T-cell (primary cell): ENCODE results near the gene EPS8L2. TPM values are rescaled to one million over a fixed set of nuclear protein-coding genes. Genes with fewer than 3 reads are reported as not detected.

ENCODE experiments used
- ATAC-seq, 4 experiments: fragments of 200-7000 bp in 3 of 4; fragments of 150-1000 bp in 1 of 4; cut with Tn5 transposase; replicated peaks in 1 of 4; 1 replicate in 3 of 4; 2 replicates in 1 of 4; pipeline ENCODE4 v1.10.0; 2021; ENCODE audit warnings: moderate library complexity in 3 of 4, mild to moderate bottlenecking in 2 of 4, moderate number of reproducible peaks in 1 of 4
- CTCF ChIA-PET, 2 donors: fragments of 300-600 bp; sonication (Branson Sonifier 250); formaldehyde crosslinking; loops; one replicate each; lab custom pipeline; 2022; ENCODE audit warnings: antibody characterized with exemption in 2 of 2; lab: Charles Lee
- POLR2A ChIA-PET, 2 donors: fragments of 300-600 bp; sonication (Branson Sonifier 250); formaldehyde crosslinking; loops; one replicate each; lab custom pipeline; 2022; ENCODE audit warnings: antibody characterized with exemption in 2 of 2; lab: Charles Lee
- DNase-seq, 35 experiments: peaks; one replicate each; pipeline versions ENCODE4 v3.0.0 to v3.0.0-alpha.2; 2013 to 2023
- H3K27ac ChIP-seq: one replicate; pipeline ENCODE4 v1.5.1; 2013; ENCODE audit warnings: low read length
- H3K27me3 ChIP-seq, 2 experiments: replicated peaks in 1 of 2; 1 replicate in 1 of 2; 2 replicates in 1 of 2; pipeline versions ENCODE4 v1.6.1 to v1.7.0; 2013; ENCODE audit warnings: low read length in 1 of 2, mixed read lengths in 1 of 2; ENCODE audit not compliant: control insufficient read depth in 2 of 2, insufficient read depth in 2 of 2; ENCODE audit errors: extremely low read depth in 1 of 2
- H3K36me3 ChIP-seq, 2 donors: 1 replicate in 1 of 2; 2 replicates in 1 of 2; pipeline versions ENCODE4 v1.6.1 to v1.7.0; 2013; ENCODE audit warnings: low read length in 1 of 2; ENCODE audit not compliant: control insufficient read depth in 2 of 2, insufficient read depth in 1 of 2; ENCODE audit errors: extremely low read depth in 1 of 2
- H3K4me1 ChIP-seq, 2 experiments: 1 replicate in 1 of 2; 2 replicates in 1 of 2; pipeline versions ENCODE4 v1.6.1 to v1.7.0; 2013; ENCODE audit warnings: low read length in 2 of 2, mixed read lengths in 1 of 2; ENCODE audit not compliant: insufficient read depth in 2 of 2, control insufficient read depth in 1 of 2; ENCODE audit errors: extremely low read depth in 1 of 2
- H3K4me3 ChIP-seq, 2 donors: 1 replicate in 1 of 2; 2 replicates in 1 of 2; pipeline versions ENCODE4 v1.5.1 to v1.7.0; 2013; ENCODE audit warnings: mild to moderate bottlenecking in 2 of 2, low read length in 1 of 2, moderate library complexity in 1 of 2; ENCODE audit not compliant: control insufficient read depth in 1 of 2; ENCODE audit errors: extremely low read depth in 1 of 2
- H3K9me3 ChIP-seq: 2 replicates; pipeline ENCODE4 v1.7.0; 2013
- H3K27ac Mint-ChIP-seq, 2 donors: one replicate each; pipeline ENCODE4 v1.8.0; 2020 to 2021; ENCODE audit warnings: mild to moderate bottlenecking in 2 of 2, mixed read lengths in 2 of 2
- H3K27me3 Mint-ChIP-seq, 2 donors: one replicate each; pipeline ENCODE4 v1.8.0; 2021 to 2022; ENCODE audit warnings: mixed read lengths in 2 of 2
- H3K36me3 Mint-ChIP-seq: one replicate; pipeline ENCODE4 v1.8.0; 2021; ENCODE audit warnings: mixed read lengths
- H3K4me1 Mint-ChIP-seq, 3 donors: one replicate each; pipeline ENCODE4 v1.8.0; 2020 to 2022; ENCODE audit warnings: mixed read lengths in 3 of 3, mild to moderate bottlenecking in 1 of 3
- H3K4me3 Mint-ChIP-seq, 3 donors: one replicate each; pipeline ENCODE4 v1.8.0; 2020 to 2022; ENCODE audit warnings: mild to moderate bottlenecking in 3 of 3, mixed read lengths in 3 of 3, moderate library complexity in 3 of 3
- H3K9me3 Mint-ChIP-seq, 3 donors: one replicate each; pipeline ENCODE4 v1.8.0; 2020 to 2022; ENCODE audit warnings: mixed read lengths in 3 of 3
- WGBS: methylation state at CpG from one replicate; pipeline ENCODE4 v1.1.5; 2013; ENCODE audit warnings: missing lambda C conversion rate; ENCODE audit not compliant: insufficient coverage; 5-methylcytosine and 5-hydroxymethylcytosine counted together
- total RNA-seq, 35 experiments: library from RNA in 6 of 35; stranded (reverse) in 6 of 35; fragments of 120-200 nt in 1 of 35; gene quantifications; one replicate each; pipeline versions ENCODE4 v1.2.1 to v1.2.4 and lab custom pipeline; 2013 to 2026

The EPS8L2 gene
- total RNA-seq, 5 donors from 2014 or later (not counting 1 experiment from before 2014, with no cell fraction given): 7.5 to 18.5 (median 14.6) TPM

DNA sequence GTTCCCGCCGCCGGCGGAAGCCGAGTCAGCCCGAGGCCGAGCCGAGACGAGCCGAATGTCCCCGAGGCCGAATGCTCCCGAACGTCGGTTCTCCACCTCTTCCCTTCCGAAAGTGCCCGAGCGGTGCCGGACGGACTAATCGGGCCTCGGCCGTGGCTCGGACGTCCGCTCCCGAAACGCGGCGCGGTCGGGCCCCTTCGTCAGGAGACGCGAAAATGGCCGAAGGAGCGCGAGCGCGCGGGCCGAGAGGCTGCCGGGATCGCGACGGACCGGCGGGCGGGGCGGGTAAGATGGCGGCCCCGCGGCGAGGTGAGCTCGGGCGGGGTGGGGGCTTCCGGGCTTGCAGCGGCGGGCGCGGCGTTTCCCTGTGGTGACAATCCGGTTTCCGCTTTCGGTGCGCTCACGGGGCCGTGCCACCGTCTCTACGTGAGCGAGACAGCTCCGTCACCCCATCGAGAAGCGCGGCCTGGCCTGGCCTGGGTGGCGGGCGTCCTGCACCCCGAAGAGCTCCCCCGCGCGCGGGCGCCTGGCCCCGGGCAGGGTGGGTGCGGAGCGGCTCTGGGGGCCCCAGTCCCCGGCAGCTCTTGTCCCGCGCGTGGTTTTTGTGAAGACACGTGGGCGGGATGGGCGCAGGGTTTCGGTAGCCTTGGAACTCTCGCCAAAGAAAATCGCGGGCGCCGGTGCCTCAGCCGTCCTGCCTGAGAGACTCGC, 10.3 kb upstream of the EPS8L2 start, which contains the start of gene TMEM80:
TMEM80 (plus strand) TSS at position 279 of the 711 bp plus-strand sequence; CDS start at position 291, 12 bp downstream.
- Histone ChIP-seq H3K4me1 (peaks cover 26 to 62% of the 10 kb centered on the region in 2 experiments), H3K9me3 (no peaks in the 10 kb centered on the region), H3K4me3 (peak within 1 kb of the TSS; percentile 73 to 88), H3K27me3 (no peaks in the 10 kb centered on the region), H3K27ac (peak within 1 kb of the TSS; percentile 98), H3K36me3 (peaks cover 0 to 7% of the 10 kb centered on the region in 2 donors)
- Mint-ChIP-seq H3K4me1 (peaks cover 46 to 53% (median 52%) of the 10 kb centered on the region in 3 donors), H3K27ac (peak within 1 kb of the TSS; percentile 94 to 96), H3K4me3 (peak within 1 kb of the TSS; percentile 84 to 88 (median 88)), H3K27me3 (no peaks in the 10 kb centered on the region), H3K9me3 (no peaks in the 10 kb centered on the region), H3K36me3 (peaks cover 3% of the 10 kb centered on the region)
- under 1% methylated on average over 101 of the region's 101 CpGs for WGBS
- ATAC-seq: peak; percentile 62 to 73 (median 72)
- peak; percentile 90 to 98 (median 95) for DNase-seq
- POLR2A ChIA-PET: interaction anchor here (0.6 to 1.2 kb wide), 7 partner anchors 13 to 289 kb away, joined by 3 to 8 read pairs (median 3); no protein-coding TSS in a partner anchor
- CTCF ChIA-PET: interaction anchor here in 1 of 2 donors (1.0 to 2.3 kb wide), 4 partner anchors 26 to 140 kb away, joined by 3 to 14 read pairs (median 4); no protein-coding TSS in a partner anchor

DNA sequence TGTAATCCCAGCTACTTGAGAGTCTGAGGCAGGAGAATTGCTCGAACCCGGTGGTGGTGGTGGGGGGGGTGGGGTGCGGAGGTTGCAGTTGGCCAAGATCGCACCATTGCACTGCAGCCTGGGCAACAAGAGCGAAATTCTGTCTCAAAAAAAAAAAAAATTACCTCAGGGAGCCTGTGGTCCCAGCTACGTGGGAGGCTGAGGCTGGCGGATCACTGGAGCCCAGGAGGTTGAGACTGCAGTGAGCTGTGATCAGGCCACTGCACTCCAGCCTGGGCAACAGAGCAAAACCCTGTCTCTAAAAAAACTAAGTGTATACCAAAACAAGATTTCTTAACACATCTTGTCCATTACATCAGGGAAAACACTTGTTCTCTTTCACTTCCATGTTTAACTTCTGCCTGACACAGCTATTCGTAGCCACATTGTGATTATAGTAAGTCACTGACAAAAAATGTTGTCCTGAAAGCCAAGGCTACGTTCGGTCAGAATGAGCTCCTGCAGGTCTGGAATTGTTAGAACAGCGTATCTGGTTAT, 9.0 kb upstream of the EPS8L2 start:
- H3K4me3 ChIP-seq: no peak overlapping the region
- DNase-seq (no peak), ATAC-seq (no peak)
- H3K27ac ChIP-seq: no peak overlapping the region
- ChIA-PET CTCF (interaction anchor here in 1 of 2 donors (0.6 kb wide), 1 partner anchor 96 kb away, joined by 4 read pairs; no protein-coding TSS in a partner anchor), POLR2A (interaction anchor here in 1 of 2 donors (0.6 kb wide), 1 partner anchor 9 kb away, joined by 3 read pairs; the partner anchor contains the start of gene EPS8L2)
- peaks cover 4 to 14% of the 10 kb centered on the region in 2 donors for H3K36me3 ChIP-seq
- peaks cover 17 to 49% of the 10 kb centered on the region in 2 experiments for H3K4me1 ChIP-seq
- Mint-ChIP-seq H3K4me1 (peaks cover 33 to 40% (median 40%) of the 10 kb centered on the region in 3 donors), H3K9me3 (no peaks in the 10 kb centered on the region), H3K27ac (peak overlapping the region; percentile 86 to 90), H3K27me3 (no peaks in the 10 kb centered on the region), H3K36me3 (peaks cover 6% of the 10 kb centered on the region), H3K4me3 (peak overlapping the region; percentile 43 to 88 (median 53))
- 94% methylated on average over 7 of the region's 11 CpGs for WGBS
- no peaks in the 10 kb centered on the region for H3K27me3 ChIP-seq
- H3K9me3 ChIP-seq: no peaks in the 10 kb centered on the region

DNA sequence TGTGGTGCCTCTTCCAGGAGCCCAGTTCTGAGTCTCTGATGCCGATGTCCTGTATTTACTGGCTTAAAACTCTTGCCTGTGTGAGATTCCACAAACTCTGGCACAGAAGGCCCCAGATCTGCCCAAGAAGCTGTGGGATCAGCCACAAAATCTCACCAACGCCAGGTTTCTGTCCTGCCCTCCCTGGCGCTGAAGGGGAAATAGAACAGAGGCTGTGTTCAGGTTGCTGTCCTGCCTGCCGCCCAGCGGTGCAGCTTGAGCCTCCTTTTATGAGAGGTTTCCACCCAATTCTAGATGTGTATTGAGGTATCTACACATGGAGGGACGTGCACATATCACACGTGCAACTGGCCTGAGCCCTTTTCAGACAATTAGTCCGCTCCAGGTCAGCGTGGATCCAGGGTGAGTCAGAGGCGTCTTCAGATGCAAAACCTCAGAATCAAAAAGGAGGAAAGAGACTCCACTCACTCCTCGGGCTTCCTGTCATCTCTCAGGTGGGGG, 8.2 kb upstream of the EPS8L2 start:
- H3K4me3 ChIP-seq: no peak overlapping the region
- Mint-ChIP-seq H3K27ac (peak overlapping the region; percentile 49 to 86), H3K9me3 (no peaks in the 10 kb centered on the region), H3K4me1 (peaks cover 25 to 34% (median 33%) of the 10 kb centered on the region in 3 donors), H3K27me3 (no peaks in the 10 kb centered on the region), H3K36me3 (peaks cover 6% of the 10 kb centered on the region), H3K4me3 (peak overlapping the region; percentile 35 to 88 (median 56))
- 83% methylated on average over 2 of the region's 11 CpGs for WGBS
- no peak overlapping the region for H3K27ac ChIP-seq
- ATAC-seq (no peak), DNase-seq (no peak)
- H3K4me1 ChIP-seq: peaks cover 11 to 45% of the 10 kb centered on the region in 2 experiments
- ChIA-PET POLR2A (no interaction called here), CTCF (interaction anchor here in 1 of 2 donors (0.9 kb wide), 1 partner anchor 28 kb away, joined by 3 read pairs; no protein-coding TSS in a partner anchor)
- H3K9me3 ChIP-seq: no peaks in the 10 kb centered on the region
- peaks cover 4 to 19% of the 10 kb centered on the region in 2 donors for H3K36me3 ChIP-seq
- H3K27me3 ChIP-seq: no peaks in the 10 kb centered on the region

DNA sequence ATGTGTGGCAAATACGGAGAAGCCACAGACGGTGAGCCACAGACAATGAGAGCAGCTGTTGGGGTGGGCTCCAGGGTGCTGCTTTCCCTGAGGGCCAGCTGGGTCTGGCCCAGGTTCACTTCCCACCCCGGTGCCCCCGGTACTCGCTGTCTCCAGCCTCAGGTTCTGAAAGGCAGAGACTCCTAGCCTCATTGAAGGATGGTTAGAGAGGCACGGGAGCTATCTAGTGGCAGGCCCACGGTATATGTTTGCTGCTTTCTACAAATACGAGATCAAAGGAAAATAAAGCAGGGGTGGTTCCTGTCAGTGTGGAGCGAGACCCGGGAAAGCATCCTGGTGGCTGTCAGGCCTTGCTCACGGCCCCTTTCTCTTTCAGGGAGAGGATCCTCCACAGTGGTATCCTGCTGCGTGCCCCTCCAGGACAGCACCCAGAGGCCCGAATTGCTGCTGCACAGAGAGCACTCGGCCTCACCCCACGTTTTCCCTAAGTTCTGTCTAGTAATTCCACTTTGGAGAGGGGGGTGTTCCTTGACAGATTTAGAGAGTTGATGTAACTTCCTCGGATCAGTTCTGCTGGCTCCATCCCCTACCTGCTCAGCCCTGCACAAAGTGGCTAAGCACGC, 7.4 kb upstream of the EPS8L2 start:
- H3K27me3 Mint-ChIP-seq: no peaks in the 10 kb centered on the region
- H3K27me3 ChIP-seq: no peaks in the 10 kb centered on the region
- no peak overlapping the region for H3K4me3 ChIP-seq
- no peak overlapping the region for H3K27ac ChIP-seq
- H3K27ac Mint-ChIP-seq: peak overlapping the region in 1 of 2 donors; percentile 86
- WGBS: 66% methylated on average over 10 of the region's 17 CpGs
- H3K9me3 ChIP-seq: no peaks in the 10 kb centered on the region
- H3K9me3 Mint-ChIP-seq: no peaks in the 10 kb centered on the region
- H3K4me3 Mint-ChIP-seq: peak overlapping the region in 1 of 3 donors; percentile 88
- ChIA-PET POLR2A (interaction anchor here in 1 of 2 donors (0.6 kb wide), 1 partner anchor 44 kb away, joined by 3 read pairs; no protein-coding TSS in a partner anchor), CTCF (interaction anchor here in 1 of 2 donors (0.6 to 0.9 kb wide), 2 partner anchors 27 to 32 kb away, joined by 3 read pairs; no protein-coding TSS in a partner anchor)
- H3K36me3 ChIP-seq: peaks cover 4 to 19% of the 10 kb centered on the region in 2 donors
- peaks cover 17 to 26% (median 26%) of the 10 kb centered on the region in 3 donors for H3K4me1 Mint-ChIP-seq
- DNase-seq: peak in 1 of 35 experiments; percentile 39
- no peak for ATAC-seq
- H3K4me1 ChIP-seq: peaks cover 5 to 41% of the 10 kb centered on the region in 2 experiments
- H3K36me3 Mint-ChIP-seq: peaks cover 6% of the 10 kb centered on the region

DNA sequence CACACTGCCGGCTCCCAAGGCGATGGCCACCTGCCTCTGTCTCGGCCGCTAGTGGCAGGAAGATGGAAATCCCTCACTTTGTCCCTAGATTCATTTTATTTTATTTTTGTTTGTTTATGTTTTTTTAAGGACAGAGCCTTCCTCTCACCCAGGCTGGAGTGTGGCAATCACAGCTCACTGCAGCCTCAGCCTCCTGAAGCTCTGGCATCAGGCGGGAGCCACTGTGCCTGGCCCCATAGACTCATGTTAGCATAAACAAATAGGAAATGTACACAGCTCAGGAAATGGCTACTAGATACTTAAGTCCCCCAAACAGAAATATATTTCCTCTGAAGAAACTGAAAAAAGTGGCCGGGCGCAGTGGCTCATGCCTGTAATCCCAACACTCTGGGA, 6.9 kb upstream of the EPS8L2 start:
- ATAC-seq: no peak
- no peak for DNase-seq
- CTCF ChIA-PET: interaction anchor here (0.5 to 0.9 kb wide), 3 partner anchors 27 to 185 kb away, joined by 3 read pairs; no protein-coding TSS in a partner anchor
- peaks cover 14 to 25% (median 24%) of the 10 kb centered on the region in 3 donors for H3K4me1 Mint-ChIP-seq
- H3K4me3 Mint-ChIP-seq: no peak overlapping the region
- Histone ChIP-seq H3K27ac (no peak overlapping the region), H3K9me3 (no peaks in the 10 kb centered on the region), H3K4me3 (no peak overlapping the region), H3K27me3 (no peaks in the 10 kb centered on the region), H3K4me1 (peaks cover 2 to 36% of the 10 kb centered on the region in 2 experiments), H3K36me3 (peaks cover 4 to 19% of the 10 kb centered on the region in 2 donors)
- H3K36me3 Mint-ChIP-seq: peaks cover 6% of the 10 kb centered on the region
- WGBS: 100% methylated on average over 1 of the region's 7 CpGs
- POLR2A ChIA-PET: interaction anchor here in 1 of 2 donors (0.6 kb wide), 1 partner anchor 44 kb away, joined by 3 read pairs; no protein-coding TSS in a partner anchor
- H3K9me3 Mint-ChIP-seq: no peaks in the 10 kb centered on the region
- no peaks in the 10 kb centered on the region for H3K27me3 Mint-ChIP-seq
- H3K27ac Mint-ChIP-seq: peak overlapping the region in 1 of 2 donors; percentile 16
